HG03558 (cell line): Measurements from ENCODE around the gene NUP210L.
"Not testable (repeated sequence)": the region's sequence is repeated elsewhere in the genome, so short reads cannot be mapped to it uniquely, and the experiment has no call there.

Source experiments
- ATAC-seq: cut with Tn5 transposase; IDR thresholded peaks from one replicate; pipeline ENCODE4 v1.9.1; 2021; ENCODE audit warnings: moderate number of reproducible peaks; ENCODE audit not compliant: unreplicated experiment; ENCODE audit errors: extremely low read depth

The NUP210L gene

GRCh38 chr1:154104433-154105082 lies 50.3 kb downstream of the NUP210L start:
- ATAC-seq = no peak

GRCh38 chr1:154100141-154100540 lies 54.7 kb downstream of the NUP210L start:
- not testable (repeated sequence) for ATAC-seq

GRCh38 chr1:154097873-154098272 lies 57.0 kb downstream of the NUP210L start:
- ATAC-seq = no peak

GRCh38 chr1:154095456-154096060 lies 59.3 kb downstream of the NUP210L start:
- no peak for ATAC-seq

GRCh38 chr1:154094411-154094810 lies 60.5 kb downstream of the NUP210L start:
- no peak for ATAC-seq

- ATAC-seq = no peak
Measured at GRCh38 chr1:154093699-154094098, 61.2 kb downstream of the NUP210L start.

- ATAC-seq = no peak
Measured at GRCh38 chr1:154091706-154092105, 63.2 kb downstream of the NUP210L start.

- no peak for ATAC-seq
Measured at GRCh38 chr1:154087574-154087973, 67.3 kb downstream of the NUP210L start.

GRCh38 chr1:154083057-154083456 lies 71.8 kb downstream of the NUP210L start:
- ATAC-seq = not testable (repeated sequence)

GRCh38 chr1:154081386-154082126 lies 73.3 kb downstream of the NUP210L start:
- ATAC-seq = no peak

- ATAC-seq = no peak
Measured at GRCh38 chr1:154076413-154076812, 78.5 kb downstream of the NUP210L start.

GRCh38 chr1:154075746-154076145 lies 79.1 kb downstream of the NUP210L start:
- ATAC-seq = no peak

- ATAC-seq = no peak
Measured at GRCh38 chr1:154062309-154062708, 92.6 kb downstream of the NUP210L start.

- not testable (repeated sequence) for ATAC-seq
Measured at GRCh38 chr1:154047436-154047835, 107.4 kb downstream of the NUP210L start.

- ATAC-seq = not testable (repeated sequence)
Measured at GRCh38 chr1:154033697-154034096, 121.2 kb downstream of the NUP210L start.

- ATAC-seq = no peak
Measured at GRCh38 chr1:154019940-154020339, 134.9 kb downstream of the NUP210L start.

GRCh38 chr1:154019269-154019668 lies 135.6 kb downstream of the NUP210L start:
- ATAC-seq = no peak

GRCh38 chr1:154014154-154014907 lies 140.5 kb downstream of the NUP210L start:
- ATAC-seq = no peak

- ATAC-seq = not testable (repeated sequence)
Measured at GRCh38 chr1:154012543-154012942, 142.3 kb downstream of the NUP210L start.

- ATAC-seq = no peak
Measured at GRCh38 chr1:154012129-154012528, 142.7 kb downstream of the NUP210L start.

GRCh38 chr1:154006136-154006535 lies 148.7 kb downstream of the NUP210L start:
- no peak for ATAC-seq
